GM13977 (cell line): ENCODE data around the gene CWF19L2.
"Not testable (repeated sequence)": the region's sequence is repeated elsewhere in the genome, so short reads cannot be mapped to it uniquely, and the experiment has no call there.

Experiments
- DNase-seq: peaks from one replicate; pipeline ENCODE4 v3.0.0; 2012; ENCODE audit warnings: low spot score
- in situ Hi-C: fragments of 300-500 bp; cut with MboI; formaldehyde crosslinking; loops from one replicate; pipeline ENCODE4 v1.12.0; 2022; ENCODE audit warnings: low sequenced_read_pairs, low pct_unique_long_range_greater_than_20kb, mixed read lengths, inconsistent platforms; ENCODE audit not compliant: unreplicated experiment
- TF ChIP-seq, protein P1 (sequence below): IDR thresholded peaks from 2 replicates; pipeline ENCODE4 v1.5.1; 2012; ENCODE audit warnings: mild to moderate bottlenecking, control low read depth; ENCODE audit not compliant: insufficient read depth; ENCODE audit errors: extremely low read depth, missing control alignments

The CWF19L2 gene

DNA sequence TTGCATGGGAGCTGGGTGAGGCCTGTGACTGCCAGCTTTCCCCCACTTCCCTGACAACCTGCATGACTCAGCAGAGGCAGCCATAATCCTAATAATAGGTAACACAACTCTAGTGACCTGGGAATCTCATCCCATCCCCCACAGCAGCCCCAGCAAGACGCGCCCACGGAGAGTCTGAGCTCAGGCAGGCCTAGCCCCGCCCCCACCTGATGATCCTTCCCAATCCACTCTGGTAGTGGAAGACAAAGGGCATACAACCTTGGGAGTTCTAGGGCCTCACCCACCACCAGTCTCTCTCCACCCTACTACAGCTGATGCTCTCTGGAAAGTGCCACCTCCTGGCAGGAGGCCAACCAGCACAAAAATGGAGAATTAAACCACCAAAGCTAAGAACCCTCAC is 60.3 kb downstream of the CWF19L2 start:
- no peak for DNase-seq
- in situ Hi-C loops = no loop called here
- TF ChIP-seq, protein P1, sequence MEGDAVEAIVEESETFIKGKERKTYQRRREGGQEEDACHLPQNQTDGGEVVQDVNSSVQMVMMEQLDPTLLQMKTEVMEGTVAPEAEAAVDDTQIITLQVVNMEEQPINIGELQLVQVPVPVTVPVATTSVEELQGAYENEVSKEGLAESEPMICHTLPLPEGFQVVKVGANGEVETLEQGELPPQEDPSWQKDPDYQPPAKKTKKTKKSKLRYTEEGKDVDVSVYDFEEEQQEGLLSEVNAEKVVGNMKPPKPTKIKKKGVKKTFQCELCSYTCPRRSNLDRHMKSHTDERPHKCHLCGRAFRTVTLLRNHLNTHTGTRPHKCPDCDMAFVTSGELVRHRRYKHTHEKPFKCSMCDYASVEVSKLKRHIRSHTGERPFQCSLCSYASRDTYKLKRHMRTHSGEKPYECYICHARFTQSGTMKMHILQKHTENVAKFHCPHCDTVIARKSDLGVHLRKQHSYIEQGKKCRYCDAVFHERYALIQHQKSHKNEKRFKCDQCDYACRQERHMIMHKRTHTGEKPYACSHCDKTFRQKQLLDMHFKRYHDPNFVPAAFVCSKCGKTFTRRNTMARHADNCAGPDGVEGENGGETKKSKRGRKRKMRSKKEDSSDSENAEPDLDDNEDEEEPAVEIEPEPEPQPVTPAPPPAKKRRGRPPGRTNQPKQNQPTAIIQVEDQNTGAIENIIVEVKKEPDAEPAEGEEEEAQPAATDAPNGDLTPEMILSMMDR = no peak

DNA sequence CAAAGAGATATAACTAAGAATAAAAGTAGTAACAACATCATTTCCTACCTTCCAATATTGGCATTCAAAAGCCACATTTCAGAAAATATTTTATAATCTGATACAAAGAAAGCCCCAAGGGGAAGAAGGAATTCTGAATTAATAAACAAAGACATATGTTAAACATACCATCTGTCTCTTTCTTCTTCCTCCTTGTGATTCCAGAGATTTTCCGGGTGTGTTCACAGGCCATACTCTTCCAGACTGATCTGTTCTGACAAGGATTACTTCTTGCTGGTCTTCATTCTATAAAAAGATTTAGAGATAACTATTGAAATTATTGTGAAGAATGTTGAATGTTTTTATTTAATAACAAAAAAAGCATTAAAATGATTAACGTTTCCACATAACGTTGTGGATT is 65.0 kb downstream of the CWF19L2 start:
- DNase-seq = no peak
- TF ChIP-seq, protein P1 = no peak
- in situ Hi-C loops = no loop called here

DNA sequence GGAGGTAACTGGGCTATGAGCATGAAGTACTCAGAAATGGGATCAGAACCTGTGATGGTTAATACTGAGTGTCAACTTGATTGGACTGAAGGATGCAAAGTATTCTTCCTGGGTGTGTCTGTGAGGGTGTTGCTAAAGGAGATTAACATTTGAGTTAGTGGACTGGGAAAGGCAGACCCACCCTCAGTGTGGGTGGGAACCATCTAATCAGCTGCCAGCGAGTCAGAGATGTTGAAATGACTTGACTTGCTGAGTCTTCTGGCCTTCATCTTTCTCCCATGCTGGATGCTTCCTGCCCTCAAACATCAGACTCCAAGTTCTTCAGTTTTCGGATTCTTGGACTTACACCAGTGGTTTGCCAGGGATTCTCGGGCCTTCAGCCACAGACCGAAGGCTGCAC is 66.9 kb downstream of the CWF19L2 start:
- DNase-seq, in situ Hi-C loops: not testable (repeated sequence)

DNA sequence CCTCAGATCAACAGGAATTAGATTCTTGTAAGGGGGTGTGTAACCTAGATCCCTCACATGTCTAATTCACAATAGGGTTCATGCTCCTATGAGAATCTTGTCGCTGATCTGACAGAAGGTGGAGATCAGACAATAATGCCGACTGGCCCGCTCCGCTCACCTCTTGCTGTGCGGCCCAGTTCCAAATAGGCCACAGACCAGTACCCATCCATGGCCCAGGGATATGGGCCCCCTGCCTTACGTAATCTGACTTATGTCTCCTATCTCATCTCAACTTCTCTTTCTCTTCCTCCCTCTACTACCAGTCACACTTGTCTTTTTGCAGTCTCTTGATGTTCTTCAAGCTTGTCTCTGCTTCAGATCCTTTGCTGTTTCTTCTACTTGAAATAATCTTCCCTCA is 70.0 kb downstream of the CWF19L2 start:
- no peak for DNase-seq
- in situ Hi-C loops = no loop called here
- TF ChIP-seq, protein P1 = no peak

DNA sequence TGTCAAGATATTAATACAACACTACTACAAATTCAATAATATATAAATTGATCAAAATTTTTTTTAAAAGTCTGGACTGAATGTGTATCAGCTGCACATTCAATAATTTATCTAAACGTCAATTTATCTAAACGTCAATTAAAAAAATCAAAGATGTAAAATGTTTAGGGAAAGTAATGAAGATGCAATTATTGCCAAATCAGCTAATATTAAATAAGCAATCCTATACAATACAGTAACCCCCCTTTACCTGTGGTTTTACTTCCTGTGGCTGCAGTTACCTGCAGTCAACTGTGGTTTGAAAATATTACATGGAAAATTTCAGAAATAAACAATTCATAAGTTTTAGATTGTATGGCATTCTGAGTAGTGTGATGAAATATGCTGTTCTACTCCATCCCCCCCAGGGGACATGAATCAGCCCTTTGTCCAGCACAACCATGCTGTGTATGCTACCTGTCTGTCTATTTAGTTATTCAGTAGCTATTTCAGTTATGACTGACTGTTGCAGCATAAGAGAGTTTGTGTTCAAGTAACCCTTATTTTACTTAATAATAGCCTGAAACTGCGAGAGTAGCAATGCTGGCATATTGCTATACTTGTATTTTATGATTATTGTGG is 72.2 kb downstream of the CWF19L2 start:
- in situ Hi-C loops = no loop called here
- DNase-seq = no peak
- TF ChIP-seq, protein P1 = no peak

DNA sequence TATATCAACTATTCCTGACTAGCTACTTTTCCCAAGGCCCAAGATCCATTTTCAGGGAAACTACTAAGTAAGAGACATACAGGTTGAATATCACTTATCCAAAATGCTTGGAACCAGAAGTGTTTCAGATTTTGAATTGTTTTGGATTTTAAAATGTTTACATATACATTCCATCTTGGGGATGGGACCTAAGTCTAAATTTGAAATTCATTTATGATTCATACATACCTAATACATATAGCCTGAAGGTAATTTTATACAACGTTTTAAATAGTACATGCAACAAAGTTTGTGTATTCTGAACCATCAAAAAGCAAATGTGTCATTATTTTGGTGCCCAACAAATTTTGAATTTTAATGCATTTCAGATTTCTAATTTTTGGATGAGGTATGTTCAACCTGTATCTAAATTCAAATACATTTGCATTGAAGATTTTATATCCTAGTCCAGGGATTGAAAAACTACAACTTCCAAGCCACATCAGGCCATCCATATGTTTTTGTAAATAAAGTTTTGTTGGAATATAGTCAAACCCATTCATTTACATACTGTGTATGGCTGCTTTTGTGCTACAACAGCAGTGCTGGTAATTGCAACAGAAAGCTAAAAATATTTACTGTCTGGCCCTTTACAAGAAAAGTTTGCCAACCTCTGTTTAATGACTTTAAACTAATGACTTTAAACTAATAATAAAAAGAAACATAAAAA is 73.3 kb downstream of the CWF19L2 start:
- DNase-seq = no peak
- in situ Hi-C loops = no loop called here
- TF ChIP-seq, protein P1 = no peak

DNA sequence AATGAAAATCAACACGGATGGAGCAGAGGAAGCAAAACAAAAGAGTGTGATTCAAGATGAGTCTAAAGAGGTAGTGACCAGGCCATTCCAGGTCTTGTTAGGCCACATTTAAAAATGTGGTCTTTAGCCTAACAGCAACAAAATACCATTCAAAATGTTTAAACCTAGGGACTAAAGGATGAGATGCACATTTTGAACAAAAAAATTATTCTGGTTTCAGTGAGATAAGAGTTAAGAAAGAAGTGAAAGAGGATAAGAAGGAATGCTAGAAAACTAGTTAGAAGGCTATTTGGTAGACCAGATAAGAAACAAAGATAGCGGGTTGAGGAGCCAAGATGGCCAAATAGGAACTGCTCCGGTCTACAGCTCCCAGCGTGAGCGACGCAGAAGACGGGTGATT is 85.2 kb downstream of the CWF19L2 start:
- DNase-seq = no peak
- TF ChIP-seq, protein P1 = no peak
- in situ Hi-C loops = no loop called here
